Activated CD4-positive, CD25-positive, alpha-beta regulatory T cell treated with anti-CD3 and anti-CD28 coated beads, Interleukin-2, amount 50 U/mL, for 16 hours (primary cell): Measurements from ENCODE around the gene SLCO4A1.

Source experiments
- DNase-seq: peaks from one replicate; pipeline ENCODE4 v3.0.0-alpha.2; 2020; ENCODE audit warnings: low read depth, low spot score

Gene SLCO4A1

GRCh38 chr20:62685781-62686555 lies 43.7 kb downstream of the SLCO4A1 start:
- no peak for DNase-seq

- no peak for DNase-seq
Measured at GRCh38 chr20:62686869-62687830, 44.8 kb downstream of the SLCO4A1 start.

GRCh38 chr20:62688083-62688482 lies 45.8 kb downstream of the SLCO4A1 start:
- no peak for DNase-seq

GRCh38 chr20:62688855-62689460 lies 46.7 kb downstream of the SLCO4A1 start:
- DNase-seq = no peak

- no peak for DNase-seq
Measured at GRCh38 chr20:62689861-62690260, 47.6 kb downstream of the SLCO4A1 start.

- DNase-seq = no peak
Measured at GRCh38 chr20:62690261-62690820, 48.0 kb downstream of the SLCO4A1 start.

- no peak for DNase-seq
Measured at GRCh38 chr20:62691487-62691886, 49.2 kb downstream of the SLCO4A1 start.

GRCh38 chr20:62692176-62692575 lies 49.9 kb downstream of the SLCO4A1 start:
- no peak for DNase-seq

GRCh38 chr20:62692801-62693523 lies 50.7 kb downstream of the SLCO4A1 start:
- no peak for DNase-seq

GRCh38 chr20:62693524-62693922 lies 51.2 kb downstream of the SLCO4A1 start:
- no peak for DNase-seq

- DNase-seq = no peak
Measured at GRCh38 chr20:62694106-62694505, 51.8 kb downstream of the SLCO4A1 start.

- no peak for DNase-seq
Measured at GRCh38 chr20:62694868-62695267, 52.6 kb downstream of the SLCO4A1 start.

- no peak for DNase-seq
Measured at GRCh38 chr20:62695448-62696414, 53.4 kb downstream of the SLCO4A1 start.

GRCh38 chr20:62696434-62696957 lies 54.2 kb downstream of the SLCO4A1 start:
- DNase-seq = no peak

GRCh38 chr20:62696989-62697388 lies 54.7 kb downstream of the SLCO4A1 start:
- DNase-seq = no peak

- DNase-seq = no peak
Measured at GRCh38 chr20:62697468-62697912, 55.2 kb downstream of the SLCO4A1 start.

- DNase-seq = no peak
Measured at GRCh38 chr20:62698231-62698630, 55.9 kb downstream of the SLCO4A1 start.

- DNase-seq = no peak
Measured at GRCh38 chr20:62699296-62699695, 57.0 kb downstream of the SLCO4A1 start.

GRCh38 chr20:62699741-62700140 lies 57.4 kb downstream of the SLCO4A1 start:
- DNase-seq = no peak
